ENCODE data around the gene NEU2. TPM values are rescaled to one million over a fixed set of nuclear protein-coding genes. Genes with fewer than 3 reads are reported as not detected.

NEU2 gene
- total and polyA plus RNA-seq, 2 of the 13 experiments (the other 11 are each of a cell fraction or from before 2014, with no cell fraction given) = not detected

- TF ChIP-seq RERE (CRISPR knock-in tag; IDR thresholded peaks at IDR 0.05; ENCODE audit: low read depth) = 0 out of 2 replicates have a peak, but pooled peaks have one; percentile 50
- no peak for TF ChIP-seq ZNF530 (CRISPR knock-in tag; IDR thresholded peaks at IDR 0.05; ENCODE audit: low read depth)
- no peak for TF ChIP-seq NFE2 (CRISPR knock-in tag; IDR thresholded peaks at IDR 0.05)
- no peak; the same call in 1 of the 2 replicates for TF ChIP-seq SP4 (CRISPR knock-in tag; IDR thresholded peaks at IDR 0.05)
- TF ChIP-seq, protein P1, sequence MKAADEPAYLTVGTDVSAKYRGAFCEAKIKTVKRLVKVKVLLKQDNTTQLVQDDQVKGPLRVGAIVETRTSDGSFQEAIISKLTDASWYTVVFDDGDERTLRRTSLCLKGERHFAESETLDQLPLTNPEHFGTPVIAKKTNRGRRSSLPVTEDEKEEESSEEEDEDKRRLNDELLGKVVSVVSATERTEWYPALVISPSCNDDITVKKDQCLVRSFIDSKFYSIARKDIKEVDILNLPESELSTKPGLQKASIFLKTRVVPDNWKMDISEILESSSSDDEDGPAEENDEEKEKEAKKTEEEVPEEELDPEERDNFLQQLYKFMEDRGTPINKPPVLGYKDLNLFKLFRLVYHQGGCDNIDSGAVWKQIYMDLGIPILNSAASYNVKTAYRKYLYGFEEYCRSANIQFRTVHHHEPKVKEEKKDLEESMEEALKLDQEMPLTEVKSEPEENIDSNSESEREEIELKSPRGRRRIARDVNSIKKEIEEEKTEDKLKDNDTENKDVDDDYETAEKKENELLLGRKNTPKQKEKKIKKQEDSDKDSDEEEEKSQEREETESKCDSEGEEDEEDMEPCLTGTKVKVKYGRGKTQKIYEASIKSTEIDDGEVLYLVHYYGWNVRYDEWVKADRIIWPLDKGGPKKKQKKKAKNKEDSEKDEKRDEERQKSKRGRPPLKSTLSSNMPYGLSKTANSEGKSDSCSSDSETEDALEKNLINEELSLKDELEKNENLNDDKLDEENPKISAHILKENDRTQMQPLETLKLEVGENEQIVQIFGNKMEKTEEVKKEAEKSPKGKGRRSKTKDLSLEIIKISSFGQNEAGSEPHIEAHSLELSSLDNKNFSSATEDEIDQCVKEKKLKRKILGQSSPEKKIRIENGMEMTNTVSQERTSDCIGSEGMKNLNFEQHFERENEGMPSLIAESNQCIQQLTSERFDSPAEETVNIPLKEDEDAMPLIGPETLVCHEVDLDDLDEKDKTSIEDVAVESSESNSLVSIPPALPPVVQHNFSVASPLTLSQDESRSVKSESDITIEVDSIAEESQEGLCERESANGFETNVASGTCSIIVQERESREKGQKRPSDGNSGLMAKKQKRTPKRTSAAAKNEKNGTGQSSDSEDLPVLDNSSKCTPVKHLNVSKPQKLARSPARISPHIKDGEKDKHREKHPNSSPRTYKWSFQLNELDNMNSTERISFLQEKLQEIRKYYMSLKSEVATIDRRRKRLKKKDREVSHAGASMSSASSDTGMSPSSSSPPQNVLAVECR (CRISPR knock-in tag; IDR thresholded peaks at IDR 0.05; ENCODE audit: borderline replicate concordance) = peak; percentile 96
- peak; percentile 98 for TF ChIP-seq SAP130 (CRISPR knock-in tag; IDR thresholded peaks at IDR 0.05; ENCODE audit: low read depth)
- TF ChIP-seq ZSCAN12 (CRISPR knock-in tag; IDR thresholded peaks at IDR 0.05) = no peak
- peak; percentile 83 for TF ChIP-seq RBAK (CRISPR knock-in tag; IDR thresholded peaks at IDR 0.05)
- no peak for TF ChIP-seq NONO (IDR thresholded peaks at IDR 0.05)
- peak; percentile 89 for TF ChIP-seq NONO (CRISPR knock-in tag; conservative IDR thresholded peaks at IDR 0.05)
- TF ChIP-seq ZIK1 (CRISPR knock-in tag; IDR thresholded peaks at IDR 0.05; ENCODE audit: borderline replicate concordance, low read depth) = no peak
- TF ChIP-seq, protein P2, sequence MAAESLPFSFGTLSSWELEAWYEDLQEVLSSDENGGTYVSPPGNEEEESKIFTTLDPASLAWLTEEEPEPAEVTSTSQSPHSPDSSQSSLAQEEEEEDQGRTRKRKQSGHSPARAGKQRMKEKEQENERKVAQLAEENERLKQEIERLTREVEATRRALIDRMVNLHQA (CRISPR knock-in tag; IDR thresholded peaks at IDR 0.05) = no peak
- TF ChIP-seq ZC3H13 (CRISPR knock-in tag; IDR thresholded peaks at IDR 0.05) = no peak
- peak; percentile 73; the same call in 1 of the 2 replicates for TF ChIP-seq FOXJ3 (CRISPR knock-in tag; IDR thresholded peaks at IDR 0.05; ENCODE audit: borderline replicate concordance)
- no peak for TF ChIP-seq JDP2 (CRISPR knock-in tag; IDR thresholded peaks at IDR 0.05; ENCODE audit: borderline replicate concordance)
- TF ChIP-seq USF2 (IDR thresholded peaks at IDR 0.05; ENCODE audit: low read depth, low read length) = no peak
- no peak for TF ChIP-seq USF2 (CRISPR knock-in tag; IDR thresholded peaks at IDR 0.05; ENCODE audit: borderline replicate concordance)
Observed at GRCh38 chr2:233061591-233062450, 29.3 kb downstream of the NEU2 start (continued).

Data from HepG2 (cell line).